Osteocyte (in vitro differentiated cells): ENCODE results near the gene DERA. TPM values are rescaled to one million over a fixed set of nuclear protein-coding genes. Genes with fewer than 3 reads are reported as not detected.
A peak's percentile ranks its signal among the peaks of the same experiment; 100 is the strongest.

ENCODE experiments used
- DNase-seq: peaks from one replicate; pipeline ENCODE4 v3.0.0; 2021; ENCODE audit warnings: mixed read lengths; ENCODE audit not compliant: unreplicated experiment; ENCODE audit errors: extremely low spot score
- H3K27ac Mint-ChIP-seq: one replicate; pipeline ENCODE4 v1.8.0; 2021; ENCODE audit warnings: mild to moderate bottlenecking, mixed read lengths; ENCODE audit not compliant: unreplicated experiment
- H3K27me3 Mint-ChIP-seq: one replicate; pipeline ENCODE4 v1.8.0; 2021; ENCODE audit warnings: mixed read lengths; ENCODE audit not compliant: unreplicated experiment
- H3K36me3 Mint-ChIP-seq: one replicate; pipeline ENCODE4 v1.8.0; 2021; ENCODE audit warnings: mixed read lengths; ENCODE audit not compliant: unreplicated experiment
- H3K4me1 Mint-ChIP-seq: one replicate; pipeline ENCODE4 v1.8.0; 2021; ENCODE audit warnings: mixed read lengths; ENCODE audit not compliant: unreplicated experiment
- H3K4me3 Mint-ChIP-seq: one replicate; pipeline ENCODE4 v1.8.0; 2021; ENCODE audit warnings: mild to moderate bottlenecking, moderate library complexity, mixed read lengths; ENCODE audit not compliant: unreplicated experiment
- H3K9me3 Mint-ChIP-seq: one replicate; pipeline ENCODE4 v1.8.0; 2021; ENCODE audit warnings: mixed read lengths; ENCODE audit not compliant: unreplicated experiment
- total RNA-seq: library from RNA; stranded (reverse); gene quantifications from 2 replicates; pipeline ENCODE4 v1.2.1, GENCODE V29; 2021
- TF ChIP-seq, protein P1 (sequence below): fragments of 200-600 bp; sonication (generic); IDR thresholded peaks from 2 replicates; pipeline ENCODE4 v1.5.0; 2021; ENCODE audit warnings: antibody characterized with exemption, mild to moderate bottlenecking, moderate library complexity

DERA gene
- total RNA-seq, 1 donor from 2014 or later, result 29.8 TPM

DNA sequence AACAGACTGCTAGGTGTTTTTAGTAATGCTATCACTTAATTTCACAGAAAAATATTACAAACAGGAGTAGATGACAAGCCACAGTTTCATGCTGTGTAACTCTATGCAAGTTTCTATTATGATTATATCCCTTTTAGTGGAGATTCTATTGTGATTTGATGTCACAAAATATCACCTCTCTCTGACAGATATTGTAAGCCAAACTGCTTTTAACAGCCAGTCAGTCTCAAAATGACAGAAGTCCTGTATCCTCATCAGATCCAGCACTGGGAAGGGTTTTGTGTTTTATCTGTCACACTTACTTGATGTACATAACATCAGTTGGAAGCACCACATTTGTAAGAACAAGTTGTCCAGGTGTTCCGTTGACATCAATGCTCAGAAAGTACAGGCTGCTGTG is 164.8 kb downstream of the DERA start:
- peaks cover 7% of the 10 kb centered on the region for H3K27me3 Mint-ChIP-seq
- no peak overlapping the region for H3K4me3 Mint-ChIP-seq
- no peak overlapping the region for H3K27ac Mint-ChIP-seq

DNA sequence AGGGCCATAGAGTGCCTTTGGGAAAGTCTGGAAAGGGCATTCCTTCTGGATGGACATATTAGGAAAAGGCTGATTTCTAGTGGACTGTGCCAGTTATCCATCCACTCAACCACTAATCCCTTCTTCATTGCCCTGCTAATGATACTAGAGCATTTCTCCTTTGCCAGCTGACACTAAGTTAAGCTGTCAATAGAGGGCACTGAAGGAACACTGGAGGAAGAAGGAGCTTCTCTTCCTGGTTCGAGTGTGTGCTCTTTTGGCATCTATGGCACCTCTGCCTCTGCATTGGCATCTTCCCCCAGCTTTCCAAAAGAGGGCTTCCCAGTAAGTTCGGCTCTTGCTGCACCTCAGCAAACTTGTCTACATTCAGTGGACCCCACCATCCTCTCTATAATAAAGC is 165.4 kb downstream of the DERA start:
- H3K4me3 Mint-ChIP-seq, result no peak overlapping the region
- no peaks in the 10 kb centered on the region for H3K9me3 Mint-ChIP-seq
- no peaks in the 10 kb centered on the region for H3K4me1 Mint-ChIP-seq
- no peaks in the 10 kb centered on the region for H3K36me3 Mint-ChIP-seq
- TF ChIP-seq, protein P1, sequence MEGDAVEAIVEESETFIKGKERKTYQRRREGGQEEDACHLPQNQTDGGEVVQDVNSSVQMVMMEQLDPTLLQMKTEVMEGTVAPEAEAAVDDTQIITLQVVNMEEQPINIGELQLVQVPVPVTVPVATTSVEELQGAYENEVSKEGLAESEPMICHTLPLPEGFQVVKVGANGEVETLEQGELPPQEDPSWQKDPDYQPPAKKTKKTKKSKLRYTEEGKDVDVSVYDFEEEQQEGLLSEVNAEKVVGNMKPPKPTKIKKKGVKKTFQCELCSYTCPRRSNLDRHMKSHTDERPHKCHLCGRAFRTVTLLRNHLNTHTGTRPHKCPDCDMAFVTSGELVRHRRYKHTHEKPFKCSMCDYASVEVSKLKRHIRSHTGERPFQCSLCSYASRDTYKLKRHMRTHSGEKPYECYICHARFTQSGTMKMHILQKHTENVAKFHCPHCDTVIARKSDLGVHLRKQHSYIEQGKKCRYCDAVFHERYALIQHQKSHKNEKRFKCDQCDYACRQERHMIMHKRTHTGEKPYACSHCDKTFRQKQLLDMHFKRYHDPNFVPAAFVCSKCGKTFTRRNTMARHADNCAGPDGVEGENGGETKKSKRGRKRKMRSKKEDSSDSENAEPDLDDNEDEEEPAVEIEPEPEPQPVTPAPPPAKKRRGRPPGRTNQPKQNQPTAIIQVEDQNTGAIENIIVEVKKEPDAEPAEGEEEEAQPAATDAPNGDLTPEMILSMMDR, result peak; percentile 37
- H3K27me3 Mint-ChIP-seq, result peaks cover 2% of the 10 kb centered on the region
- no peak for DNase-seq
- no peak overlapping the region for H3K27ac Mint-ChIP-seq

More for the DNA sequence above, 164.8 kb downstream of the DERA start:
- no peak for DNase-seq
- Mint-ChIP-seq H3K9me3 (no peaks in the 10 kb centered on the region), H3K36me3 (no peaks in the 10 kb centered on the region), H3K4me1 (no peaks in the 10 kb centered on the region)
- TF ChIP-seq, protein P1, result no peak

DNA sequence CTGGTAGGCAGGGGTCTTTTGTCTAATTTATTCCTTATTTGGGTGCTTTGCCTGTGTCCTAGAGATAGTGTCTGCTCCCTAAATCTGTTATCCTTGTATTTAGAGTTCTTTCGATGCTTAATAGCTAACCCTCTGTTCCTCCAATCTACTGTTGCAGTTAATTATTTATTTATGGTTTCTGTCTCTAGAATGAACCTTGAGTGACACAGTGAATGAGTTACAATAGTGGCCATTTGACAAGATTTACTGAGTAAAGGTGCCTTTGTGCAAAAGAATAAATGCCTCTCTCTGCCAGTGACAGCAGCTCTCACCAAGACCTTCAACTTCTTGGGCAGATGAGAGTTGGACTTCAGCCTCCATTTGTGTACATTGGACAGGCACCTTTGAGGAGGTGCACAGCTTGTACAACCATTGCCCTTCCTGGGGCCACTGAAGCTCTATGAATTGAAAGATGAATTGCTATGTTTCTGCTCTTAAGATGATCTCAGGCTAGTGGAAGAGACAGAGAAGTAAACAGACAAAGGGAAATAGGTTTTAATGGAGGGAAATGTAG is 165.9 kb downstream of the DERA start:
- no peak for DNase-seq
- TF ChIP-seq, protein P1, result no peak
- Mint-ChIP-seq H3K27me3 (peaks cover 2% of the 10 kb centered on the region), H3K9me3 (no peaks in the 10 kb centered on the region), H3K27ac (no peak overlapping the region), H3K36me3 (no peaks in the 10 kb centered on the region), H3K4me1 (no peaks in the 10 kb centered on the region), H3K4me3 (no peak overlapping the region)

DNA sequence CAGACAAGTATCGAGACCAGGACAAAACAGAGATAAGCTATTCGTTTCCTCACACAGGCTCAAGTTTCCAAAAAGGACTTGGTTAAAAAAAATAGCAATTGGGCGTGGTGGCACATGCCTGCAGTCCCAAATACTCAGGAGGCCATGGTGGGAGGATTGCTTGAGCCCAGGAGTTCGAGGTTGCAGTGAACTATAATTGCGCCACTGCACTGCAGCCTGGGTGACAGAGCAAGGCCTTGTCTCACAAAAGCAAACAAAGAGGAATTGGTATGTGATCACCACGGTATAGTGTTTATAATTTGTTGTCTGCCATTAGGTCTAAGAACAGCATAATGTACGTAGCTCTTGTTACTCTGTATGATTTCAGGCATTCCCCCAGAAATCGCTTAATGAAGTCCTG is 175.3 kb downstream of the DERA start:
- Mint-ChIP-seq H3K27me3 (peaks cover 4% of the 10 kb centered on the region), H3K4me1 (no peaks in the 10 kb centered on the region), H3K9me3 (no peaks in the 10 kb centered on the region)

DNA sequence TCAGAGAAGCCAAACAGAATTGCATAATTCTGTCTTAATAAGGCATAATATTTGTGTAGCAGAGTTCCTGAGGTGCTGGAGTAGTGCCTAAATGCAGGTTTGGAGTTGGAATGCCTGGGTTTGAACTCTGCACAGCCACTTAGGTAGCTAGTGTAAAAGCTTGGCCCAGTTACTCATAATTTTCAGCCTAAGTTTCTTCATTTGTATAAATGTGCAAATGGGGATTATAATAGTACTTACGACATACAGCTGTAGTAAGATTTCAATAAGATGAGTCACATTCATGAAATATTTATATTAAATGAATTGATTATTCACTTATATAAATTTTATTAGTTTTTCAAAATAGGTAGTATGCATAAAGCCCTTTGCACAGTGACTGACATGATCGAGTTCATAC is 175.8 kb downstream of the DERA start:
- no peaks in the 10 kb centered on the region for H3K9me3 Mint-ChIP-seq

More for the DNA sequence above, 175.3 kb downstream of the DERA start:
- no peaks in the 10 kb centered on the region for H3K36me3 Mint-ChIP-seq
- TF ChIP-seq, protein P1, result no peak
- H3K4me3 Mint-ChIP-seq, result no peak overlapping the region
- no peak overlapping the region for H3K27ac Mint-ChIP-seq
- DNase-seq, result no peak

More for the DNA sequence above, 175.8 kb downstream of the DERA start:
- peaks cover 4% of the 10 kb centered on the region for H3K27me3 Mint-ChIP-seq
- H3K27ac Mint-ChIP-seq, result no peak overlapping the region
- TF ChIP-seq, protein P1, result no peak
- H3K36me3 Mint-ChIP-seq, result no peaks in the 10 kb centered on the region
- H3K4me1 Mint-ChIP-seq, result no peaks in the 10 kb centered on the region
- no peak overlapping the region for H3K4me3 Mint-ChIP-seq
- DNase-seq, result no peak

Other genes starting within 250 kb of the DERA start
- 303 and 308 TPM in 2 replicates for gene EPS8, start 121.9 kb upstream of the DERA start, total RNA-seq
- gene STRAP, start 28.9 kb upstream of the DERA start, total RNA-seq, result 132 and 136 TPM in 2 replicates